Smooth muscle cell (in vitro differentiated cells): ENCODE results near the gene MROH8. TPM values are rescaled to one million over a fixed set of nuclear protein-coding genes. Genes with fewer than 3 reads are reported as not detected.

Experiments used
- DNase-seq: peaks from one replicate; lab custom pipeline; 2025; ENCODE audit not compliant: unreplicated experiment; lab: John Stamatoyannopoulos, UW
- H2AFZ ChIP-seq: fragments of 200-600 bp; sonication (generic); 2 replicates; pipeline ENCODE4 v1.6.0; 2016; ENCODE audit warnings: antibody characterized with exemption, low read depth, mild to moderate bottlenecking
- H3F3A ChIP-seq: fragments of 200-600 bp; sonication (generic); 2 replicates; pipeline ENCODE4 v1.6.0; 2017; ENCODE audit warnings: antibody characterized with exemption, low read depth
- H3K27ac ChIP-seq: fragments of 200-600 bp; sonication (generic); 2 replicates; pipeline ENCODE4 v1.5.1; 2016; ENCODE audit warnings: low read depth, mild to moderate bottlenecking
- H3K27me3 ChIP-seq: fragments of 200-600 bp; sonication (generic); 2 replicates; pipeline ENCODE4 v1.6.1; 2016; ENCODE audit warnings: low read depth, mild to moderate bottlenecking
- H3K36me3 ChIP-seq: fragments of 200-600 bp; sonication (generic); 2 replicates; pipeline ENCODE4 v1.5.1; 2016; ENCODE audit warnings: low read depth
- H3K4me1 ChIP-seq: fragments of 200-600 bp; sonication (generic); 2 replicates; pipeline ENCODE4 v1.5.1; 2016; ENCODE audit warnings: low read depth
- H3K4me2 ChIP-seq: fragments of 200-600 bp; sonication (generic); 2 replicates; pipeline ENCODE4 v1.6.0; 2016; ENCODE audit warnings: mild to moderate bottlenecking
- H3K4me3 ChIP-seq: fragments of 200-600 bp; sonication (generic); 2 replicates; pipeline ENCODE4 v1.5.1; 2016; ENCODE audit warnings: mild to moderate bottlenecking
- H3K79me2 ChIP-seq: fragments of 200-600 bp; sonication (generic); 2 replicates; pipeline ENCODE4 v1.6.0; 2016; ENCODE audit warnings: low read depth, mild to moderate bottlenecking
- H3K9ac ChIP-seq: fragments of 200-600 bp; sonication (generic); 2 replicates; pipeline ENCODE4 v1.6.0; 2016; ENCODE audit warnings: low read depth
- H3K9me3 ChIP-seq: fragments of 200-600 bp; sonication (generic); replicated peaks from 2 replicates; pipeline ENCODE4 v1.5.1; 2016; ENCODE audit warnings: low read depth
- H4K20me1 ChIP-seq: fragments of 200-600 bp; sonication (generic); 2 replicates; pipeline ENCODE4 v1.6.0; 2016; ENCODE audit warnings: low read depth
- WGBS: methylation state at CpG from one replicate; pipeline ENCODE4 v1.1.7; 2016; ENCODE audit warnings: low lambda C conversion rate; 5-methylcytosine and 5-hydroxymethylcytosine counted together
- polyA plus RNA-seq: library from polyadenylated mRNA; unstranded; fragments of >200 nt; fragmentation: Nextera tagmentation; extraction: Ambion mirVana; gene quantifications from 2 replicates; pipeline ENCODE4 v1.2.1, GENCODE V29; 2016
- total RNA-seq: library from RNA; depleted of rRNA; stranded (reverse); fragments of >200 nt; gene quantifications from 2 replicates; pipeline ENCODE4 v1.2.3, GENCODE V29; 2014
- TF ChIP-seq, protein P1 (sequence below): fragments of 200-600 bp; sonication (generic); IDR thresholded peaks from 2 replicates; pipeline ENCODE4 v1.5.1; 2017; ENCODE audit warnings: borderline replicate concordance, mild to moderate bottlenecking, antibody characterized with exemption; ENCODE audit not compliant: insufficient read depth, poor library complexity, severe bottlenecking

MROH8 gene
- total and polyA plus RNA-seq, 2 experiments from 2014 or later = 0.81 to 1.6 TPM

GRCh38 chr20:37218441-37218840, 39.1 kb upstream of the MROH8 start:
- no peak overlapping the region for H3K4me3 ChIP-seq
- no peaks in the 10 kb centered on the region for H3K27me3 ChIP-seq
- no peak for DNase-seq
- H4K20me1 ChIP-seq = peaks cover 72% of the 10 kb centered on the region
- H3K4me1 ChIP-seq = peaks cover 4% of the 10 kb centered on the region
- no peak overlapping the region for H3K9ac ChIP-seq
- H3K27ac ChIP-seq = no peak overlapping the region
- no peak overlapping the region for H2AFZ ChIP-seq
- H3K36me3 ChIP-seq = peaks cover 12% of the 10 kb centered on the region
- 90% methylated on average over 4 of the region's 4 CpGs for whole genome bisulfite sequencing
- H3K79me2 ChIP-seq = no peaks in the 10 kb centered on the region
- TF ChIP-seq, protein P1, sequence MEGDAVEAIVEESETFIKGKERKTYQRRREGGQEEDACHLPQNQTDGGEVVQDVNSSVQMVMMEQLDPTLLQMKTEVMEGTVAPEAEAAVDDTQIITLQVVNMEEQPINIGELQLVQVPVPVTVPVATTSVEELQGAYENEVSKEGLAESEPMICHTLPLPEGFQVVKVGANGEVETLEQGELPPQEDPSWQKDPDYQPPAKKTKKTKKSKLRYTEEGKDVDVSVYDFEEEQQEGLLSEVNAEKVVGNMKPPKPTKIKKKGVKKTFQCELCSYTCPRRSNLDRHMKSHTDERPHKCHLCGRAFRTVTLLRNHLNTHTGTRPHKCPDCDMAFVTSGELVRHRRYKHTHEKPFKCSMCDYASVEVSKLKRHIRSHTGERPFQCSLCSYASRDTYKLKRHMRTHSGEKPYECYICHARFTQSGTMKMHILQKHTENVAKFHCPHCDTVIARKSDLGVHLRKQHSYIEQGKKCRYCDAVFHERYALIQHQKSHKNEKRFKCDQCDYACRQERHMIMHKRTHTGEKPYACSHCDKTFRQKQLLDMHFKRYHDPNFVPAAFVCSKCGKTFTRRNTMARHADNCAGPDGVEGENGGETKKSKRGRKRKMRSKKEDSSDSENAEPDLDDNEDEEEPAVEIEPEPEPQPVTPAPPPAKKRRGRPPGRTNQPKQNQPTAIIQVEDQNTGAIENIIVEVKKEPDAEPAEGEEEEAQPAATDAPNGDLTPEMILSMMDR = no peak
- no peak overlapping the region for H3K4me2 ChIP-seq
- H3K9me3 ChIP-seq = no peaks in the 10 kb centered on the region
- H3F3A ChIP-seq = peaks cover 15% of the 10 kb centered on the region

DNA sequence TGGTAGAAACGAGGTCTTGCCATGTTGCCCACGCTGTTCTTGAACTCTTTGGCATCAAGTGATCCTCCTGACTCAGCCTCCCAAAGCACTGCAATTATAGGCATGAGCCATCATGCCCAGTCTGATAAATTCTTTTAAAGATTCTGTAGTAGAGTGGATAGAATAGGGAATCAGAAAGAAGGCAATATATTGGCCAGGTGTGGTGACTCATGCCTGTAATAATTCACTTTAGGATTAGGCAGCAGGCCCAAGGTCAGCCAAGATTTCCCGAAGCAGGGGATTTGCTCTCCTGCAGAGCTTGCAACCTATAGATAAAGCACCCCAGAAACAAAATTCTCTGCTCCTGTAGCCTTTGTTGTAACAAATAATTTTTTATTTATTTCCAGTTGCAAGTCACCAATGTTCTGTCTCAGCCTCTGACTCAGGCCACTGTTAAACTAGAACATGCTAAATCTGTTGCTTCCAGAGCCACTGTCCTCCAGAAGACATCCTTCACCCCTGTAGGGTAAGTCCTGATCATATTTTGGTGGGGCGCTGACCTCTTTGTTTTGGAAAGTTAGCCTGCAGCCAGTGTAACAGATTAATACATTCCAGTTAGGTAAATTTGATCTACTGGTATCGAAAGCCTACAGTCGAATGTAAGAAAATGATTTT, 30.4 kb upstream of the MROH8 start:
- no peak overlapping the region for H3K4me2 ChIP-seq
- TF ChIP-seq, protein P1 = no peak
- DNase-seq = no peak
- H3K36me3 ChIP-seq = peaks cover 35% of the 10 kb centered on the region
- H3F3A ChIP-seq = peaks cover 6% of the 10 kb centered on the region
- H3K27ac ChIP-seq = no peak overlapping the region
- H3K4me1 ChIP-seq = peaks cover 12% of the 10 kb centered on the region
- no peak overlapping the region for H3K4me3 ChIP-seq
- no peak overlapping the region for H3K9ac ChIP-seq
- H2AFZ ChIP-seq = no peak overlapping the region
- no peaks in the 10 kb centered on the region for H3K79me2 ChIP-seq
- 90% methylated on average over 6 of the region's 6 CpGs for WGBS
- no peaks in the 10 kb centered on the region for H3K9me3 ChIP-seq
- no peaks in the 10 kb centered on the region for H3K27me3 ChIP-seq
- peaks cover 42% of the 10 kb centered on the region for H4K20me1 ChIP-seq

GRCh38 chr20:37209193-37209592, 29.8 kb upstream of the MROH8 start:
- no peak overlapping the region for H3K9ac ChIP-seq
- no peaks in the 10 kb centered on the region for H3K9me3 ChIP-seq
- peaks cover 6% of the 10 kb centered on the region for H3F3A ChIP-seq
- WGBS = 99% methylated on average over 3 of the region's 3 CpGs
- no peak for DNase-seq
- H3K27ac ChIP-seq = no peak overlapping the region
- no peaks in the 10 kb centered on the region for H3K27me3 ChIP-seq
- peaks cover 15% of the 10 kb centered on the region for H3K4me1 ChIP-seq
- no peak overlapping the region for H3K4me3 ChIP-seq
- H3K79me2 ChIP-seq = no peaks in the 10 kb centered on the region
- H4K20me1 ChIP-seq = peaks cover 48% of the 10 kb centered on the region
- no peak overlapping the region for H3K4me2 ChIP-seq
- TF ChIP-seq, protein P1 = no peak
- peaks cover 34% of the 10 kb centered on the region for H3K36me3 ChIP-seq
- no peak overlapping the region for H2AFZ ChIP-seq

GRCh38 chr20:37207171-37207570, 27.8 kb upstream of the MROH8 start:
- DNase-seq = no peak
- TF ChIP-seq, protein P1 = no peak
- no peaks in the 10 kb centered on the region for H3K27me3 ChIP-seq
- no peak overlapping the region for H3K4me3 ChIP-seq
- WGBS = 97% methylated on average over 11 of the region's 11 CpGs
- peaks cover 22% of the 10 kb centered on the region for H3K36me3 ChIP-seq
- peaks cover 19% of the 10 kb centered on the region for H3K4me1 ChIP-seq
- H2AFZ ChIP-seq = no peak overlapping the region
- peaks cover 11% of the 10 kb centered on the region for H3K79me2 ChIP-seq
- H3F3A ChIP-seq = no peaks in the 10 kb centered on the region
- no peak overlapping the region for H3K27ac ChIP-seq
- H3K9ac ChIP-seq = no peak overlapping the region
- H3K9me3 ChIP-seq = no peaks in the 10 kb centered on the region
- H4K20me1 ChIP-seq = peaks cover 59% of the 10 kb centered on the region
- H3K4me2 ChIP-seq = no peak overlapping the region
